NCI-H345 treated with DMSO at 0.1 percent for 48 hours (cell line): Measurements from ENCODE around the gene PAFAH2.
"Not testable (repeated sequence)": the region's sequence is repeated elsewhere in the genome, so short reads cannot be mapped to it uniquely, and the experiment has no call there.

ENCODE experiments used
- DNase-seq: peaks from one replicate; lab custom pipeline; 2025; ENCODE audit not compliant: unreplicated experiment; lab: John Stamatoyannopoulos, UW

Gene PAFAH2

GRCh38 chr1:25987951-25988350 is 9.9 kb downstream of the PAFAH2 start:
- DNase-seq, result no peak

- DNase-seq, result not testable (repeated sequence)
Observed at GRCh38 chr1:25986773-25987172, 11.1 kb downstream of the PAFAH2 start.

GRCh38 chr1:25985670-25986069 is 12.2 kb downstream of the PAFAH2 start:
- DNase-seq, result no peak

GRCh38 chr1:25985171-25985570 is 12.7 kb downstream of the PAFAH2 start:
- DNase-seq, result no peak

GRCh38 chr1:25979210-25979609 is 18.7 kb downstream of the PAFAH2 start:
- no peak for DNase-seq

- no peak for DNase-seq
Observed at GRCh38 chr1:25978403-25978802, 19.5 kb downstream of the PAFAH2 start.

GRCh38 chr1:25977801-25978200 is 20.1 kb downstream of the PAFAH2 start:
- no peak for DNase-seq

GRCh38 chr1:25973610-25974321 is 24.1 kb downstream of the PAFAH2 start:
- DNase-seq, result no peak

- no peak for DNase-seq
Observed at GRCh38 chr1:25971811-25972180, 26.1 kb downstream of the PAFAH2 start.

- DNase-seq, result no peak
Observed at GRCh38 chr1:25971066-25971810, 26.6 kb downstream of the PAFAH2 start.

- no peak for DNase-seq
Observed at GRCh38 chr1:25967308-25967707, 30.6 kb downstream of the PAFAH2 start.

- no peak for DNase-seq
Observed at GRCh38 chr1:25959611-25960010, 38.3 kb downstream of the PAFAH2 start.

- DNase-seq, result no peak
Observed at GRCh38 chr1:25958465-25958864, 39.4 kb downstream of the PAFAH2 start.

- DNase-seq, result no peak
Observed at GRCh38 chr1:25955553-25955952, 42.3 kb downstream of the PAFAH2 start.

- DNase-seq, result no peak
Observed at GRCh38 chr1:25954282-25954938, 43.5 kb downstream of the PAFAH2 start.

- DNase-seq, result no peak
Observed at GRCh38 chr1:25952841-25953401, 44.9 kb downstream of the PAFAH2 start.

- DNase-seq, result no peak
Observed at GRCh38 chr1:25948641-25949040, 49.2 kb downstream of the PAFAH2 start.

- no peak for DNase-seq
Observed at GRCh38 chr1:25947027-25947426, 50.8 kb downstream of the PAFAH2 start.

- DNase-seq, result no peak
Observed at GRCh38 chr1:25945761-25946160, 52.1 kb downstream of the PAFAH2 start.

- no peak for DNase-seq
Observed at GRCh38 chr1:25944986-25945385, 52.9 kb downstream of the PAFAH2 start.

- not testable (repeated sequence) for DNase-seq
Observed at GRCh38 chr1:25943511-25943910, 54.4 kb downstream of the PAFAH2 start.

- DNase-seq, result no peak
Observed at GRCh38 chr1:25936947-25937346, 60.9 kb downstream of the PAFAH2 start.
